Measurements from ENCODE around the gene SP110. TPM values are rescaled to one million over a fixed set of nuclear protein-coding genes. Genes with fewer than 3 reads are reported as not detected.

The SP110 gene
- total and polyA plus RNA-seq, 2 of the 8 experiments (the other 6 are each of a cell fraction or from before 2014, with no cell fraction given): 3.1 to 7.1 TPM

- TF ChIP-seq CHD7 (IDR thresholded peaks at IDR 0.05; ENCODE audit: insufficient replicate concordance, low read length): no peak
- no peak for TF ChIP-seq RXRA (IDR thresholded peaks at IDR 0.05; ENCODE audit: insufficient read depth, low read depth, low read length)
- no peak for TF ChIP-seq SP1 (IDR thresholded peaks at IDR 0.05; ENCODE audit: low read depth, low read length)
- no peak for TF ChIP-seq GABPA (IDR thresholded peaks at IDR 0.05; ENCODE audit: borderline replicate concordance, insufficient read depth, low read length)
Observed at GRCh38 chr2:230124757-230125431, 94.9 kb downstream of the SP110 start (continued).
